ENCODE data around the gene LSM3.

Gene LSM3

DNA sequence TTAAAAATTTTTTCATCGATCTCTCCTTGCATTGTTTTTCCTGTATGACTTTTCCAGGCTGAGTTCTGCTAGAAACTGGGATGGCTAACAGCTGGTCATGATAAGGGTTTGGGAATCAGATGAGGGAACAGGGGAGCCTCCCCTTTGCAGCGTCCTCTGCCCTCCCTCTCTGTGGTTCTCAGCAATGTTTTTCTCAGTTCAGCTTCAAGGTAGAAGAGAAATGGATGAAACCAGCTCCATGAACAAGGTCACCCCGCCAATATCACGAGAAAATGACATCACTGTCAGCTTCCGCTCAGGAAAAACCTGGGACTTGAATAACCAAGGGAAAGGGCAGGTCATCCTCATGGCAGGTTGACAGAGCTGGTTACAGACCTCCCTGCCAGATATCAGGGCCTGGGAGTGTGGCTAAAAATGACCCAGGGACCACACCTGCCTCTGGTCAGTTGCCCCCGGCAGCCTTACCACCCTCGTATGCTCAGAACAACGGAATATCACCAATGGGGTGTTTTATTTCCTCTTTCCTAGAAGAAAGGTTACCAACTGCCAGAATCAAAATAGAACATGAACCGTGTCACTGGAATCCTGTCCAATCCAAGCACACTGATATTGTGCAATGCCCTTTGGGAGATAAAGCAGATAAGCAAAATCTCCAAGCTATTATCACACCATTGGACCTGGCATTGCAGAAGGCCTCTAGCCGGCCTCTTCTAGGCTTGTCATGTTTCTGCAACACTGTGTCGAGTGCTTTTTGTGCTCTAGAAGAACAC lies 26.1 kb downstream of the LSM3 start:
- TF ChIP-seq, protein P1, sequence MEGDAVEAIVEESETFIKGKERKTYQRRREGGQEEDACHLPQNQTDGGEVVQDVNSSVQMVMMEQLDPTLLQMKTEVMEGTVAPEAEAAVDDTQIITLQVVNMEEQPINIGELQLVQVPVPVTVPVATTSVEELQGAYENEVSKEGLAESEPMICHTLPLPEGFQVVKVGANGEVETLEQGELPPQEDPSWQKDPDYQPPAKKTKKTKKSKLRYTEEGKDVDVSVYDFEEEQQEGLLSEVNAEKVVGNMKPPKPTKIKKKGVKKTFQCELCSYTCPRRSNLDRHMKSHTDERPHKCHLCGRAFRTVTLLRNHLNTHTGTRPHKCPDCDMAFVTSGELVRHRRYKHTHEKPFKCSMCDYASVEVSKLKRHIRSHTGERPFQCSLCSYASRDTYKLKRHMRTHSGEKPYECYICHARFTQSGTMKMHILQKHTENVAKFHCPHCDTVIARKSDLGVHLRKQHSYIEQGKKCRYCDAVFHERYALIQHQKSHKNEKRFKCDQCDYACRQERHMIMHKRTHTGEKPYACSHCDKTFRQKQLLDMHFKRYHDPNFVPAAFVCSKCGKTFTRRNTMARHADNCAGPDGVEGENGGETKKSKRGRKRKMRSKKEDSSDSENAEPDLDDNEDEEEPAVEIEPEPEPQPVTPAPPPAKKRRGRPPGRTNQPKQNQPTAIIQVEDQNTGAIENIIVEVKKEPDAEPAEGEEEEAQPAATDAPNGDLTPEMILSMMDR (IDR thresholded peaks at IDR 0.05; ENCODE audit: poor library complexity, severe bottlenecking) = no peak
- Histone ChIP-seq H3K27ac (ENCODE audit: poor library complexity, severe bottlenecking) (no peak overlapping the region), H3K9me3 (ENCODE audit: severe bottlenecking) (no peaks in the 10 kb centered on the region), H3K36me3 (ENCODE audit: low read depth) (no peaks in the 10 kb centered on the region), H3K4me3 (ENCODE audit: severe bottlenecking) (no peak overlapping the region), H3K27me3 (ENCODE audit: insufficient read depth, poor library complexity, severe bottlenecking) (no peaks in the 10 kb centered on the region), H3K4me1 (ENCODE audit: insufficient read depth, poor library complexity, severe bottlenecking) (peaks cover 17% of the 10 kb centered on the region)
- DNase-seq (ENCODE audit: low spot score) (no peak), ATAC-seq (ENCODE audit: low read depth) (no peak)

DNA sequence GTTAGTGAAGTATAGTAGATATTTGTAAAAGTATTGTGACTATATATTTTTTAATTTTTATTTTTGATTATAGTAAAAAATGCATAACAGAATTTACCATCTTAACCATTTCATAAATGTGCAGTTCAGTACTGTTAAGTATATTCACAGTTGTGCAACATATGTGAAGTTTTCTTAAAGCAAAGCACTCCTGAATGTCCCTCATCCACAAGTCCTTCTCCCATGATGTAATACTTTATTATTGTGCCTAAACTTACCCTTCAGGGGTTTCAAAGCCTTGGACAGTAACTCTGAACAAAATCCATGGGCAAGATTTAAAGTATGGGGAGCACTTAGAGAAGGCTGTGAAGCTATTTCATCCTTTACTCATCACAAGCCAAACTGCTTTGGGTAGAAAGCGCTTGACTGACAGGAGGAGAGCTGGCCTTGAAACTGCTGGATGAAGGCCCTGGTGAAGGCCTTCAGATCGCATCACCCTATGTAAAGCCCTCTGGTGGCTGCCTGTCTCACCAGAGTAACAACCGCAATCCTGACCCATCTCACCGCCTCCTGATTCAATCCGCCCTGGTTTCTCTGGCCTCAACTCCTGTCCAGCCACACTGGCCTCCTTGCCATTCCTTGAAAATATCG lies 28.0 kb downstream of the LSM3 start:
- Histone ChIP-seq H3K36me3 (ENCODE audit: low read depth) (no peaks in the 10 kb centered on the region), H3K27me3 (ENCODE audit: insufficient read depth, poor library complexity, severe bottlenecking) (no peaks in the 10 kb centered on the region), H3K4me1 (ENCODE audit: insufficient read depth, poor library complexity, severe bottlenecking) (peaks cover 5% of the 10 kb centered on the region), H3K27ac (ENCODE audit: poor library complexity, severe bottlenecking) (no peak overlapping the region), H3K4me3 (ENCODE audit: severe bottlenecking) (no peak overlapping the region), H3K9me3 (ENCODE audit: severe bottlenecking) (no peaks in the 10 kb centered on the region)
- DNase-seq (ENCODE audit: low spot score) = no peak
- ATAC-seq (ENCODE audit: low read depth) = no peak
- TF ChIP-seq, protein P1 (IDR thresholded peaks at IDR 0.05; ENCODE audit: poor library complexity, severe bottlenecking) = no peak

DNA sequence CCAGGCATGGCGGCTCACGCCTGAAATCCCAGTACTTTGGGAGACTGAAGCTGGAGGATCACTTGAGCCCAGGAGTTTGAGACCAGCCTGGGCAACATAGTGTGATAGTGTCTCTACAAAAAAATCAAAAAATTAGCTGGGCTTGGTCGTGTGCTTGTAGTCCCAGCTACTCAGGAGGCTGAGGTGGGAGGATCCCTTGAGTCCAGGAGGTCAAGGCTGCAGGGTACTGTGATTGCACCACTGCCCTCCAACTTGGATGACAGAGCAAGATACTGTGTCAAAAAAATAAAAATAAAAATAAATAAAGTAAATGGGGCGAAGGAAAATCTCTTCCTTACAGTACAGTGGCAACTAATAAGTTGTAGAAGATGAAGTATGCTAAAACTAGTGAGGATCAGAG lies 29.6 kb downstream of the LSM3 start:
- H3K27ac ChIP-seq (ENCODE audit: poor library complexity, severe bottlenecking) = no peak overlapping the region
- TF ChIP-seq, protein P1 (IDR thresholded peaks at IDR 0.05; ENCODE audit: poor library complexity, severe bottlenecking) = no peak
- DNase-seq (ENCODE audit: low spot score) = no peak

DNA sequence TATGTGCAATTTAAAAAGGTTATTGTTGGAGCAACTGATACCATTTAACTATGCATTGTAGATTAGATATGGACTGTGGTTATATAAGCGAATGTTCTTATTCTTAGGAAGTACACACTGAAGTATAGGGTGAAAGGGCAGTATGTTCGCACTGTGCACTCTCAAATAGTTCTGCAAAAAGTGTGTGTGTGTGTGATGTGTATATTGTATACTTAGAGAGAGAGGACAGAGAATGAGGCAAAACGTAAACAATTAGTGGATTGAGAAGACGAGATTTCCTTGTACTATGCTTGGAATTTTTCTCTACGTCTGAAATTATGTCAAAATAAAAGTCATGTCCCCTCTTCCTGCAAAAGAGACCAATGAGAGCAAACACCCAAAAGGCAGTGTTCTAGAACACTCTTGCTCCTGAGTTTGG lies 30.4 kb downstream of the LSM3 start:
- H3K9me3 ChIP-seq (ENCODE audit: severe bottlenecking) = no peaks in the 10 kb centered on the region
- no peaks in the 10 kb centered on the region for H3K4me1 ChIP-seq (ENCODE audit: insufficient read depth, poor library complexity, severe bottlenecking)
- H3K36me3 ChIP-seq (ENCODE audit: low read depth) = no peaks in the 10 kb centered on the region
- no peak overlapping the region for H3K27ac ChIP-seq (ENCODE audit: poor library complexity, severe bottlenecking)
- no peak for DNase-seq (ENCODE audit: low spot score)
- no peaks in the 10 kb centered on the region for H3K27me3 ChIP-seq (ENCODE audit: insufficient read depth, poor library complexity, severe bottlenecking)
- no peak overlapping the region for H3K4me3 ChIP-seq (ENCODE audit: severe bottlenecking)
- TF ChIP-seq, protein P1 (IDR thresholded peaks at IDR 0.05; ENCODE audit: poor library complexity, severe bottlenecking) = no peak
- ATAC-seq (ENCODE audit: low read depth) = no peak

More for the DNA sequence above, 29.6 kb downstream of the LSM3 start:
- Histone ChIP-seq H3K27me3 (ENCODE audit: insufficient read depth, poor library complexity, severe bottlenecking) (no peaks in the 10 kb centered on the region), H3K9me3 (ENCODE audit: severe bottlenecking) (no peaks in the 10 kb centered on the region), H3K4me3 (ENCODE audit: severe bottlenecking) (no peak overlapping the region), H3K4me1 (ENCODE audit: insufficient read depth, poor library complexity, severe bottlenecking) (no peaks in the 10 kb centered on the region), H3K36me3 (ENCODE audit: low read depth) (no peaks in the 10 kb centered on the region)
- ATAC-seq (ENCODE audit: low read depth) = no peak

Measured in RWPE2 (cell line).